ENCODE data around the gene ICAM2.

ICAM2 gene

GRCh38 chr17:64036198-64036922, 15.9 kb upstream of the ICAM2 start:
- Histone ChIP-seq H3K23ac (ENCODE audit: low read length) (no peak overlapping the region), H3K79me2 (ENCODE audit: control insufficient read depth, insufficient read depth, low read length) (no peaks in the 10 kb centered on the region), H3K36me3 (ENCODE audit: control insufficient read depth, insufficient read depth, low read length) (no peaks in the 10 kb centered on the region), H2BK5ac (ENCODE audit: low read length) (no peak overlapping the region), H3K27ac (ENCODE audit: low read depth, low read length) (no peak overlapping the region), H3K18ac (ENCODE audit: low read length) (no peak overlapping the region), H4K5ac (ENCODE audit: low read length) (no peak overlapping the region), H3K9ac (ENCODE audit: low read length) (no peak overlapping the region), H4K8ac (ENCODE audit: low read depth, low read length) (no peak overlapping the region), H3K27me3 (ENCODE audit: insufficient read depth, low read length, poor library complexity) (no peaks in the 10 kb centered on the region), H3K4ac (ENCODE audit: low read depth, low read length) (no peak overlapping the region), H2BK15ac (replicated peaks; ENCODE audit: low read depth) (no peak overlapping the region), H2AK5ac (ENCODE audit: low read length) (no peak overlapping the region), H2BK120ac (ENCODE audit: low read depth, low read length) (no peak overlapping the region), H3K4me1 (ENCODE audit: control insufficient read depth, low read depth, low read length) (no peaks in the 10 kb centered on the region), H3K4me3 (ENCODE audit: low read length) (no peak overlapping the region), H3K79me1 (ENCODE audit: low read length) (no peaks in the 10 kb centered on the region), H3K4me2 (ENCODE audit: low read length) (no peak overlapping the region), H3K56ac (ENCODE audit: low read length) (no peak overlapping the region)
- DNase-seq, result peak; percentile 87
- no CpG with 5 or more reads among the region's 14 CpGs for WGBS (ENCODE audit: extremely low coverage, insufficient coverage, low lambda C conversion rate)

- Histone ChIP-seq H3K9ac (ENCODE audit: low read length) (no peak overlapping the region), H2BK5ac (ENCODE audit: low read length) (no peak overlapping the region), H3K36me3 (ENCODE audit: control insufficient read depth, insufficient read depth, low read length) (no peaks in the 10 kb centered on the region), H3K79me1 (ENCODE audit: low read length) (no peaks in the 10 kb centered on the region), H2AK5ac (ENCODE audit: low read length) (no peak overlapping the region), H4K8ac (ENCODE audit: low read depth, low read length) (no peak overlapping the region), H3K56ac (ENCODE audit: low read length) (no peak overlapping the region), H3K27ac (ENCODE audit: low read depth, low read length) (no peak overlapping the region), H3K4ac (ENCODE audit: low read depth, low read length) (no peak overlapping the region), H3K27me3 (ENCODE audit: insufficient read depth, low read length, poor library complexity) (no peaks in the 10 kb centered on the region), H3K4me3 (ENCODE audit: low read length) (no peak overlapping the region), H3K18ac (ENCODE audit: low read length) (no peak overlapping the region), H3K4me2 (ENCODE audit: low read length) (no peak overlapping the region), H3K23ac (ENCODE audit: low read length) (peak overlapping the region; percentile 66), H4K5ac (ENCODE audit: low read length) (no peak overlapping the region), H3K4me1 (ENCODE audit: control insufficient read depth, low read depth, low read length) (no peaks in the 10 kb centered on the region), H2BK120ac (ENCODE audit: low read depth, low read length) (no peak overlapping the region), H3K79me2 (ENCODE audit: control insufficient read depth, insufficient read depth, low read length) (no peaks in the 10 kb centered on the region), H2BK15ac (replicated peaks; ENCODE audit: low read depth) (no peak overlapping the region)
- WGBS (ENCODE audit: extremely low coverage, insufficient coverage, low lambda C conversion rate), result no CpG with 5 or more reads among the region's 4 CpGs
- DNase-seq, result peak; percentile 18
These were observed 11.6 kb upstream of the ICAM2 start for GRCh38 chr17:64032081-64032480.

GRCh38 chr17:64028874-64029464, 8.5 kb upstream of the ICAM2 start:
- WGBS (ENCODE audit: extremely low coverage, insufficient coverage, low lambda C conversion rate), result no CpG with 5 or more reads among the region's 3 CpGs
- H3K4me2 ChIP-seq (ENCODE audit: low read length), result no peak overlapping the region
- H2BK5ac ChIP-seq (ENCODE audit: low read length), result no peak overlapping the region
- no peaks in the 10 kb centered on the region for H3K27me3 ChIP-seq (ENCODE audit: insufficient read depth, low read length, poor library complexity)
- no peak overlapping the region for H3K27ac ChIP-seq (ENCODE audit: low read depth, low read length)
- H3K4me1 ChIP-seq (ENCODE audit: control insufficient read depth, low read depth, low read length), result no peaks in the 10 kb centered on the region
- H3K4me3 ChIP-seq (ENCODE audit: low read length), result no peak overlapping the region
- H3K56ac ChIP-seq (ENCODE audit: low read length), result no peak overlapping the region
- H3K4ac ChIP-seq (ENCODE audit: low read depth, low read length), result no peak overlapping the region
- no peak overlapping the region for H2AK5ac ChIP-seq (ENCODE audit: low read length)
- no peak overlapping the region for H2BK15ac ChIP-seq (replicated peaks; ENCODE audit: low read depth)
- no peak overlapping the region for H3K9ac ChIP-seq (ENCODE audit: low read length)
- H4K5ac ChIP-seq (ENCODE audit: low read length), result no peak overlapping the region
- no peak overlapping the region for H2BK120ac ChIP-seq (ENCODE audit: low read depth, low read length)
- no peaks in the 10 kb centered on the region for H3K36me3 ChIP-seq (ENCODE audit: control insufficient read depth, insufficient read depth, low read length)
- H3K79me1 ChIP-seq (ENCODE audit: low read length), result no peaks in the 10 kb centered on the region
- H3K23ac ChIP-seq (ENCODE audit: low read length), result no peak overlapping the region
- H3K18ac ChIP-seq (ENCODE audit: low read length), result no peak overlapping the region
- H3K79me2 ChIP-seq (ENCODE audit: control insufficient read depth, insufficient read depth, low read length), result no peaks in the 10 kb centered on the region
- no peak overlapping the region for H4K8ac ChIP-seq (ENCODE audit: low read depth, low read length)
- peak; percentile 64 for DNase-seq

GRCh38 chr17:64025732-64026294, 5.4 kb upstream of the ICAM2 start:
- Histone ChIP-seq H3K27me3 (ENCODE audit: insufficient read depth, low read length, poor library complexity) (no peaks in the 10 kb centered on the region), H3K18ac (ENCODE audit: low read length) (no peak overlapping the region), H3K27ac (ENCODE audit: low read depth, low read length) (no peak overlapping the region), H3K4me2 (ENCODE audit: low read length) (no peak overlapping the region), H4K8ac (ENCODE audit: low read depth, low read length) (no peak overlapping the region), H3K56ac (ENCODE audit: low read length) (no peak overlapping the region), H3K4ac (ENCODE audit: low read depth, low read length) (no peak overlapping the region), H3K36me3 (ENCODE audit: control insufficient read depth, insufficient read depth, low read length) (no peaks in the 10 kb centered on the region), H2AK5ac (ENCODE audit: low read length) (no peak overlapping the region), H2BK5ac (ENCODE audit: low read length) (no peak overlapping the region), H3K9ac (ENCODE audit: low read length) (no peak overlapping the region), H3K4me1 (ENCODE audit: control insufficient read depth, low read depth, low read length) (no peaks in the 10 kb centered on the region), H2BK120ac (ENCODE audit: low read depth, low read length) (no peak overlapping the region), H3K4me3 (ENCODE audit: low read length) (no peak overlapping the region), H3K23ac (ENCODE audit: low read length) (no peak overlapping the region), H2BK15ac (replicated peaks; ENCODE audit: low read depth) (no peak overlapping the region), H3K79me1 (ENCODE audit: low read length) (no peaks in the 10 kb centered on the region), H4K5ac (ENCODE audit: low read length) (no peak overlapping the region), H3K79me2 (ENCODE audit: control insufficient read depth, insufficient read depth, low read length) (no peaks in the 10 kb centered on the region)
- DNase-seq, result peak; percentile 89
- WGBS (ENCODE audit: extremely low coverage, insufficient coverage, low lambda C conversion rate), result no CpG with 5 or more reads among the region's 21 CpGs

GRCh38 chr17:64024781-64025731, 4.6 kb upstream of the ICAM2 start:
- no peaks in the 10 kb centered on the region for H3K36me3 ChIP-seq (ENCODE audit: control insufficient read depth, insufficient read depth, low read length)
- H3K23ac ChIP-seq (ENCODE audit: low read length), result no peak overlapping the region
- no peak overlapping the region for H4K5ac ChIP-seq (ENCODE audit: low read length)
- H3K18ac ChIP-seq (ENCODE audit: low read length), result no peak overlapping the region
- H3K9ac ChIP-seq (ENCODE audit: low read length), result no peak overlapping the region
- whole genome bisulfite sequencing (ENCODE audit: extremely low coverage, insufficient coverage, low lambda C conversion rate), result no CpG with 5 or more reads among the region's 19 CpGs
- H3K56ac ChIP-seq (ENCODE audit: low read length), result no peak overlapping the region
- H3K4me2 ChIP-seq (ENCODE audit: low read length), result no peak overlapping the region
- H3K27ac ChIP-seq (ENCODE audit: low read depth, low read length), result no peak overlapping the region
- H3K79me1 ChIP-seq (ENCODE audit: low read length), result no peaks in the 10 kb centered on the region
- H2AK5ac ChIP-seq (ENCODE audit: low read length), result no peak overlapping the region
- H3K27me3 ChIP-seq (ENCODE audit: insufficient read depth, low read length, poor library complexity), result no peaks in the 10 kb centered on the region
- DNase-seq, result no peak
- no peaks in the 10 kb centered on the region for H3K79me2 ChIP-seq (ENCODE audit: control insufficient read depth, insufficient read depth, low read length)
- no peak overlapping the region for H3K4me3 ChIP-seq (ENCODE audit: low read length)
- H4K8ac ChIP-seq (ENCODE audit: low read depth, low read length), result no peak overlapping the region
- no peaks in the 10 kb centered on the region for H3K4me1 ChIP-seq (ENCODE audit: control insufficient read depth, low read depth, low read length)
- no peak overlapping the region for H2BK120ac ChIP-seq (ENCODE audit: low read depth, low read length)
- no peak overlapping the region for H2BK5ac ChIP-seq (ENCODE audit: low read length)
- no peak overlapping the region for H3K4ac ChIP-seq (ENCODE audit: low read depth, low read length)
- no peak overlapping the region for H2BK15ac ChIP-seq (replicated peaks; ENCODE audit: low read depth)

All from mesendoderm (in vitro differentiated cells).